ENCODE data around the gene CDH24.

- TF ChIP-seq CTCF (IDR thresholded peaks at IDR 0.05), result no peak
- TF ChIP-seq POLR2AphosphoS5 (IDR thresholded peaks at IDR 0.05), result no peak
- no peak for TF ChIP-seq EP300 (IDR thresholded peaks at IDR 0.05)
Observed at GRCh38 chr14:23055621-23056144, 1.6 kb downstream of the CDH24 start.

Measured in stomach (tissue), 4 donors.